SIG-M5 treated with dmso at 0.1 percent for 504 hours (cell line): ENCODE results near the gene VPS52.
"Not testable (repeated sequence)": the region's sequence is repeated elsewhere in the genome, so short reads cannot be mapped to it uniquely, and the experiment has no call there.

Source experiments
- DNase-seq: peaks from one replicate; lab custom pipeline; 2025; ENCODE audit not compliant: unreplicated experiment; lab: John Stamatoyannopoulos, UW

VPS52 gene

DNA sequence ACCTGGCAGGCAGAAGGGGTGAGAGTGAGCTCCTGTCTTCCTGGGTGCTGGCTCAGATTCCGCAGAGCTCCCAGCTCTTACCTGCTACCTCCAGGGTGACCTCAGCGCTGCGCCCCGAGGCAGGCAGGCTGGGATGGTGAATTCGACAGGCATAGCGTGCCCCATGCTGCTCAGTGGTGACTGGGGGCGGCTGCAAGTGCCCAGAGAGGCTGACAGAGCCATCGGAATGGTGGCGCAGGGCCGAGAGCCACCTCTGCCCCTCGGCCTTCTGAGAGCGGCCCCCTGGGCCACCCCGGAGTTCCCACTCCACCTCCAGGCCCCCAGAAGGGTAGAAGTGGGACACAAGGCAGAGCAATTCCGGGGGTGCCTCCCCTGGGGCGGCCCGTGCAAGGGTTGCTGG is 32.5 kb upstream of the VPS52 start:
- DNase-seq, result no peak

DNA sequence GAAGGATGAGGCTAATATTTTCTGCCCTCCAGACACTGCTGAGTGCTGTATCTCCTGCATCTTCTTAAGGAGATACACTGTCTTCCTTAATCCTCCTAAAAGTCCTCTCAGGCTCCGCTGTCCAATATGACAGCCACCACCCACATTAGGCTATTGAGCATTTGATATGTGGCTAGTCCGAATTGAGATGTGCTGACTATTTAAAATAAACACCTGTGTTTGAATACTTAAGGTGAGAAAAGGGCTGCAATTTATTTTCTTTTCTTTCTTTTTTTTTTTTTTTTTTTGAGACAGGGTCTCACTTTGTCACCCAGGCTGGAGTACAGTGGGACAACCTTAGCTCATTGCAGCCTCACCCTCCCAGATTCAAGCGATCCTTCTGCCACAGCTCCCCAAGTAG is 30.2 kb upstream of the VPS52 start:
- DNase-seq, result no peak

DNA sequence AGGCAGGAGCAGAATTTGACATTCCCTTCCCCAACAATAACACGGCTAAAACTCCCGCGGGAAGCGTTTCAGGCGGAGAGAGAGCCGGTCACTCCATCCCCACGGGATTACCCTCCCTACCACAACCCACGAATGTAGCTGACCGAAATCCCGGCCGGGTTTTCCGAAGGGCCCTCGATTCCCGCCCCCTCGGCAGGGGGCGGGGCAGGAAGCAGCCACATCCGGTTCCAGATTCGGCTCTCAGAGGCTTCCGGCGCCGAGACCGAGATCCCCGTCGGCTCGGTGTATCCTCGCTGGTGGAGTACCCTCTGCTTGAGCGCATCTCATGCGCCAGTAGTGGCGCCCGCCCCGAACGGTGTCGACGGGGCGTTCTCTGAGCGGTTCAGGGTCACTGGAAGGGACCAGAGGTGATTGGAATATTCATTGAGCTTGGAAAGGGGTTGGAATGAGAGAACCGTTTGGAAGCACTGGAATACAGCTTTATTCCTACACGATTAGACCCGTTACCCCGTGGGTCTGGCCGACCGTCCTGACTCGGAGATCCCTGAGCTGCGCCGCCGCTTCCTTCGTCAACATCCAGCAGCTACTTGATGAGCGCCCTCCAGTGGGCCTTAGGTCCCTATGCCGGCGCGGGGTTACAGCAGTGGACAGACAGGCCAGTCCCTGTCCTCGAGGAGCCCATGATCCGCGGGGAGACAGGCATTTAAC is 27.7 kb upstream of the VPS52 start:
- DNase-seq, result peak; percentile 82

DNA sequence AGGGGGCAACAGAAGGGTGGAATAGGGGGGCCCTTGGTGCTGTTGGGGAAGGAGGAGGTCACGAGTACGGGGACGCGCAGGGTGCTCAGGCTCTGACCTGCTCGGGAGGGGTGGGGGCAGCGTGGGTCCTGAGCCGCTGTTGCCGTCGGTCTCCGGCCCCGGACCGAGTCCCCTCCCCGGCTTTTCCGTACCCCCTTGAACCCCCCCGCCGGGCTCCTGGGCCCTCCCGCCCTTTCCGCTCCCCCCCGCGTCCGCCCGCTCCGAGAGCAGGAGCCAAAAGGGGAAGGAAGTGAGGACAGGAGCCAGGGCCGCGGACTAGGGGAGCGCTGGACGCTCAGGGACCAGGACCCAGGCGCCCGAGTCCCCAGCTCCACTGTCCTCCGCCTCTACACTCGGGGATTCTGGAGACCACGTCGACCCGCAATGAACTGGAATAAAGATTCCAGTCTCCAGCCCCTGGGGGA is 27.1 kb upstream of the VPS52 start, which contains the start of gene RGL2:
Gene RGL2, minus strand, starts transcription at position 170 of the 464 bp plus-strand sequence. CDS start 332 bp downstream, outside the sequence.
- peak; percentile 74 for DNase-seq

DNA sequence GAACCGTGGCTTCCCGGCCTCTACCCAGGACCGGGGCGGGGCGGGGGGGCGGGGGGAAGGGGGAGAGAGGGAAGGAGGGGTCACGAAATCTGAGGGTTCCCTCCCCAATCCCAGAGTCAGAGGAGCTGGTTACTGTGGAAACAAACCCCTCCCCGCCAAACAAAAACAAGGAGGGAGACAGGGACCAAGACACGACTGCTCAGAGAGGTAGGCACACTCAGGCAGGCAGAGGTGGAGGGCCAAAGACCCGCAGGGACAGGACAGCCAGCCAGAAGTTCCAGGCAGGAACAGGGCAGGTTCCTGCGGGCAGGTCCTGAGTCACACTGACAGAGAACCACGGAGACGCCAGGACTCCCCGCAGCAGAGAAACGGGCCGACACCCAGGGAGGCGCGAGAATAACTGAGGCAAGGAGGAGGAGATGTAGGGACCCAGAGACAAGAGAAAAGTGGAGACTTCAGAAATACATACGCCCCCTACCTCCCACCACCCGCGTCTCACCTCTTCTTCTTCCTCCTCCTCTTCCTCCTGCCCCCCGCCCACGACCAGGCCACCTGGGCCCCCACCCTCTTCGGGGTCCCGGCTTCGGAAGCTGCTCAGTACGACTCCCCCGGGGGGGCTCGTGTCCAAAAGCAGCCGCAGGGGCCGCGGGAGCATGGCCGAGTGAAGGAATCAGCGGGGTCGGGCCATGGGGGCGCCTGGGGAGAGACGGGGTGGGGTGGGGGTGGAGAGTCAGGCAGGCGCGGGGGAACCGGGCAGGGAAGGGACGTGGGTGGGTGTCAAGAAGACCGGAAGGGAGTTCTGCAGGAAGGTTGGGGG is 26.5 kb upstream of the VPS52 start:
- peak; percentile 74 for DNase-seq

DNA sequence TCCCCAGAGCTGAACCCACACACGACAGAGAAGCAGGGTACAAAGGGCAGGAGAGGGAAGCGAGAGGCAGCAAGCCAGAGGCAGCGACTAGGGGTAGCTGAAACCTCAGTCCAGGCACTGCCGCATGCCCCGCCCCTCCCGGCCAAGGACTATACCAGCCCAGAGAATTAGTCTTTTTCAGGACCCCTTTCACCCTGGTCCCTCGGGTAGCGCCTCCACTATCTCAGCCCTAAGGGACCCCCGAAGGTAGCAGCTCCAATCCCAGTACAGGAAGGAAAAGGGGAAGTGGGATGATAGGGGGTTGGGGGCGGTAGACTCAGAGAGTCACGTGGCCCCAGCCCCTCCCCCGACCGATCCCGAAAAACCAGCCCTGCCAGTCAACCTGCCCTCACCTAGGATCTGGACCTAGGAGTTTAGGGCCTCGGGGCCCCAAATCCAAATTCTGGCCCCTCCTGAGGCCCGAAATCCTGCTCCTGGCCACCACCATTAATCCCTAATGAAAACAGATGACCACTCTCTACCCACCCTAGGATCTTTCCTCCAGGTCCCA is 25.8 kb upstream of the VPS52 start:
- DNase-seq, result peak; percentile 49

DNA sequence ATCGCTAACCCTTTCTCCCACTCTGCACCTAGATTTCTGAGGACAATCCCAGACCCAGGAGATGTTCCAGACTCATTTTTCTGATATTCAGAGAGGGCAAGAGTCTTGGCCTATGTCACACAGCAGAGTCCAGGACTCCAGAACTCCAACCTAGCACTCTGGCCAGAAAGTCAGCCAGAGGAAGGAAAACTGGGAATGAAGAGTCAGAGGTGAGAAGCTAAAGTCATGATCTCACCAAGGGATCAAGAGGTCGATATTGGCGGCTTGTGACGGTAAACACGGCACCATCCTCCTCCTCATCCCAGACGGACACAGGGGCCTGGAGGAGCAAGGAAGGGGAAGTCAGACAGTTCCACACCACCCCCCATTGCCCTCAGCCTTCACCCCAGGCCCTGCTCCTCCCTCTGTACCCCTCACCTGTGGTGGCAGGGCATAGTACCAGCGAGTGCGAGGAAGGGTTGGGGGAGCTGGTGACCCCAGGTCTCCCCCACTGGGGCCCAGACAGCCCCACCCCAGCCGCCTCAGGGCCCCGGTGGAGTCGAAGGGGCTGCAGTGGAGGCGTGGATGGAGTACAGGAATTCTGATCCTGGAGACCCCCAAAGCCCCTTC is 25.2 kb upstream of the VPS52 start:
- no peak for DNase-seq

DNA sequence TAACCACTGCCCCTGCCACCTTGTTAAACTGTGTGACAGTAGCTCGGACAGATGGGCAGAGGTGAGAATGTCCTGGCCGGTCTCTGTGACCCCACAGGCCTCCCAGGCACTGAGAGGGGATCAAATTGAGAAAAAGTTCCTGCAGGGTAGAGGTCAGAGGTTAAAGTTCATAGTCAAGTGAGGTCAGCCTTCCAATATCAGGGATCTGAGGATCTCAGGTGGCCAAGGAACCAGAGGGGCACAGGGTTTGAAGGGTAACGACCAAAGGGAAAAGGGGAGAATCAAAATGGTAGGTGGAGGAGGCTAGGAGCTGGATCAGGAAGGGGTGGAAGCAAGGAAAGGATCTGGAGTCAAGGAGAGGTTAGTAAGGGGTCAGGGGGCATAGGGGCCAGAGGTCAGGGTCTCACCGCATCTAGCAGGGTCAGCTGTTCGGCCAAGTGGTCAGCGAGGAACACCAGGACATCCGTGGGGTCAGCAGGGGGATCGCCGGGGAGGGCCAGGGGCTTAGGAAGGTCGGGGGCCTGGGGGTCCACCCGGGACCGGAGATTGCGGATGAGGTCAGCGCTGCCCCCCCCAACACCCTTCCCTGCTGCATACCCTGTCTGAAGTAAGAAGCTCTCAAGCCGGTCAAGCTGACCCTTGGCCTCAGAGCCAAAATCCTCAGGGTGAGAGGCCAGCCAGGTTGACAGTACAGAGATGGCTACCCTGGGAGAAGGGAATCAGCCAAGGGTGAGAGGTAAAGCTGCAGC is 24.1 kb upstream of the VPS52 start:
- DNase-seq, result no peak

DNA sequence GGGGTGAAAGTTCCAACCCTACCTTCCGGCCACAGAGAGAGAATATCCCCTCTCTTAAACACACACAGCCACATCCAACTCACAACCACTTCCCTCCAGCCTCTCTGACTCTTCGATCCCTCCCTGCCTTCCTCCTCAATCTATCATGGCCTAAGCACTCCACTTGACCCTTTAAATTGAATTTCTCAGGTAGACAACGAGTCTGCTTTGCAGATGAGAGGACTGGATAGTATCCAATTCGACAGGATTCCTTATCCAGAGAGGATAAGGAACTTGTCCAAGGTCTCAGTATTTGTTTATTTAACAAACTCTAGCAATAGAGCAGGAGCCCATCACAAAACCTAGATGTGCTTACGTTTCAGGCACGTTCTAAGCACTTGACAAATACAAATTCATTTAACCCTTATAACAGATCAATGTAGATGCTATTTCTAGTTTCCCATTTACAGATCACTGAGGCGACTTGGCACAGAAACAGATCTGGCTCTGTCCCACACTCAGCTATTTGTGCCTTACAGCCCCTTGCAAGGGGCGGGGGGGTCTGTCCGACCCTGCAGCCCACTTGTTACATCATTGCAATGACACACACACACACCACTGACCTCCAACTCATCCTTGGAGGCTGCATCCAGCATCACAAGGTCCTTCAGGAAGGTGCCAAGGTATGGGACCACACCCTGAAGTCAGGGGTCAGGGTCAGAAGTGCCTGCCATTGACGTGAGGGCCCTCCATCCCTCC is 22.6 kb upstream of the VPS52 start:
- DNase-seq, result no peak

DNA sequence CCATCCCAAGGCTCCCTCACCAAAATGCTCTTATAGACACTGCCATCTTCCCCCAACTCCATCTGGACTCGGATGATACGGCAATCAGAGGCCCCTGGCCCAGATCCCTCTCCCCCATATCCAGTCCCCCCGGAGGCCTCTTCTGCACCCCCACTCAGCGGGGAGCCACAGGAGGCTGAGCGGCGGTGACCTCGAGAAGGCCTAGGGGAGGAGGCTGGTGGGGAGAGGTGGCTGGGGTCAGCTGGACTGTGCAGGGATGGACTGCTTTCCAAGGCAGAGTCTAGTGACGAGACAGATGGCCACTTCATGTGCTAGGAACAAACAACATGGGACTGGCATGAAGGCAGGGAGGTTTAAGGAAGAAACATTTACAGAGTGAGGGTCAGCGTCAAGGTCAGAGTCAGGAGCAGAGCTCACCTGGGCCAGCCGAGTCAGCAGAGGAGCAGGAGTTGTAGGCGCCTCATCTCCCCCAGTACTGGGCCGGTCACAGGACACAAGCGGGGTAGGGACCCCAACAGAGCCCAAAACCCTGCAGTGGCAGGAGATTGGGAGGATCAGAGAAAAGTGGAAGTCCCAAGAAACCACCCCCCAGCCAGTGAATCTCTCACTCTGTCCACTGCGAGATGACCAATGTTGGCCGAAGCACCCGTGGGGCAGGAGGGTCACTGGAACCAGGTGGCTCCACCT is 21.5 kb upstream of the VPS52 start:
- DNase-seq, result no peak

DNA sequence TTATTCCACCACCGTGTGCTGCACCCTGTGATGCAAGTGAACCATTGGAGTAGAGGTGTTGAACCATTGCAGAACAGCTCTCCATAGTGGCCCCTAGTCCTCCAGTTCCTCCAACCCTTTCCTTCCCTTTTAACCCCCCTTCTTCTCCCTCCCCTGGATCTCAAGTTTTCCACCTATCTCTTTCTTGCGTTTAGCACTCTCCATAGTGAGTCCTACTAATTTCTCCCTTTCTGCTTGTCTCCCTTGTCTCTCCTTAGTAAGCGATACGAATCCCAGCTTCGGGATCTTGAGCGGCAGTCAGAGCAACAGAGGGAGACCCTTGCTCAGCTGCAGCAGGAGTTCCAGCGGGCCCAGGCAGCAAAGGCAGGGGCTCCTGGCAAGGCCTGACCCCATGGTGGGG is 18.8 kb upstream of the VPS52 start:
- no peak for DNase-seq

DNA sequence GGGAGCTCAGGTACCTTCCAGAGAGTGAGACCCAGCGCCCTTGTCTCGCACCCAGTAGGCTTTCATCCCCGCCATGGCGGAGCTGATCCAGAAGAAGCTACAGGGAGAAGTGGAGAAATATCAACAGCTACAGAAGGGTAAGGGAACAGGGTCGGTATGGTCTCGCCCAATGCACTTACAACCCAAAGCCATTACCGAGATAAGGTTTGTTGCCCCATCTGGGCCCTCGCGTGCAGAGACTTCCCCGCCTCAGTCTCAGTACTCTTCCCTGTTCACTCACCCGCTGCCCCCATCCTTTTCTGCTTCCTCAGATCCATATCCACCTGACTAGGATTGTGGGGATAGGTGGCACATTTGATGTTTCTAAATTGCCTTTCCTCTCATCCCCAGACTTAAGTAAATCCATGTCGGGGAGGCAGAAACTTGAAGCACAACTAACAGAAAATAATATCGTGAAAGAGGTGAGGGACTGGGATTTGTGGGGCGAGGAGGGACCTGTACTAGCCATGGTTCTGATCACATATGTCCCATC is 18.2 kb upstream of the VPS52 start:
- no peak for DNase-seq

DNA sequence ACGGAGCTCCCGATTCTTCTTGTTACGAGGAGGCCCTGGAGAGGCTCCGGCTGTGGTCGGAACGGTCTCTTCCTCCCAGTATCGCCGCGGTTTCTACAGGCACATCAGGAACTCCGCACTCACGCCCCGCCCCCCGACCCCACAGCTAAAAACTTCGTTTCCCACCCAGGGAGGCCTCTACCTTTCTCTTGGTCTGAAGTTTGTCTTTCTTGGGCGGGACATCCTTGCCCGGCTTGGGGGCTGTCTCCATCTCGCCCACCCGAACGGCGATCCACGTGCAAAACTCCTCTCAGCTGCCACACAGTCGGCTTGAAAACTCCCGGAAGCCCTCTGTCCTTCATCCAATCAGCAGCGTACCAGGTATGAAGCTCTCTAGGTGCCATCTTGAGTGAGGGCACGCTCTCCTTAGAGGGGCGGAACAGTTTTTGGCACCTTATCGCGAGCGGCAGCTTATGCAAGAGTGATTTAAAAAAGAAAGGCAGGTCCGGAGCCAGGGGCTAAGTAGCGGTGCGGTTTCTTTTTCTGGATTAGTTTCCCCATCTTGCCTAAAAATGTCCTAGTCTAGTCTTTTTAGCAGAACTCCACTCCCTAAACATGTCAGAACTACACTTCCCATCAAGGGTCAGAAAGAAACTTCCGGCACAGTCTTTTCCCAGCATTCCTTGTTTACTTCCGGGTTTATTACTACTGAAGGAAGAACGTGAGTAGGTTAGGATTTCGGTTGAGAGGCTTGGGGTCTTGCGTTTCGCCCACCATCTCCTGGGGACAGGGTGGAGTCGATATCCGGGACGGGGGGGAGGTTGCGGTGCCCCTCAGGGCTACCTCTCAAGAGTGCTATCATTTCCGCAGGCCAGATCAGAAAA is 17.5 kb upstream of the VPS52 start, which contains the start of the genes PFDN6 and WDR46:
Gene PFDN6, plus strand, starts transcription at position 681 of the 863 bp plus-strand sequence. CDS start 256 bp downstream, outside the sequence.
Gene WDR46, minus strand, starts transcription at position 319 of the 863 bp plus-strand sequence. Its CDS starts 69 bp downstream, at position 250.
- peak; percentile 97 for DNase-seq

DNA sequence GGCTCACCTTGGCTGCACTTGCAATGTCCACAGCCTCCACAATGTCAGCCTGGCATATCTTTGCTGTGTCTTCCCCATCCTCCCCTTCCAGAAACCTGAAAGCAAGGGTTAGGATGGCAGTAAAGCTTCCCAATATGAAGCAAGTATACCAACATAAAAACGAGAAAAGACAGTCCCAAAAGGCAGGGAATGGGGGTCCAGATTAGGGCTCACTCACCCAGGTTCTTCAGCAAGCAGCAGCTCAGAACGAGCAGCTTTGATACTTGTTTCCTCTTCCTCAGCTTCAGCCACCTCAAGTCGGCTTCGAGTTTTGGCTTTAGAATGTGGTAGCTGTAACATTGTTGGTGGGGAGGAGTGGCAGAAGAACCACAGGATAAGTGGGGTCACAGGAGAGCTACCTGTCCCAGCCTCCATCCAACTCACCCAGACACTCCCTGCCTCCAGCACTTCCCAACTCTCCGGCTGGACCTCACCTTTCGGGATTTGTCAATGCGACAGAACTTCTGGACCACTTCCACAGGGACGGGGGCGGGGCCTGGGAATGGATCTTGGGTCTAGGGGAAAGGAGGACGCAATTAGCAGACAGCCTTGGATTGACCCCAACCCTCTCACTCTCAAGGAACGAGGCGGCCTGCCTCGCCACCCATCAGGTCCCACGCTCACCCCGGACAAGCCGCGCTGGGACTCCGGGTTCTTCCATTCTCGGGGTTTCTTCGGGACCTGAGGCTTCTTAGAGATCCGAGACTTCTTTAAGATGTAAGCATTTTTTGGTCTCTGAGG is 16.7 kb upstream of the VPS52 start:
- peak; percentile 11 for DNase-seq

DNA sequence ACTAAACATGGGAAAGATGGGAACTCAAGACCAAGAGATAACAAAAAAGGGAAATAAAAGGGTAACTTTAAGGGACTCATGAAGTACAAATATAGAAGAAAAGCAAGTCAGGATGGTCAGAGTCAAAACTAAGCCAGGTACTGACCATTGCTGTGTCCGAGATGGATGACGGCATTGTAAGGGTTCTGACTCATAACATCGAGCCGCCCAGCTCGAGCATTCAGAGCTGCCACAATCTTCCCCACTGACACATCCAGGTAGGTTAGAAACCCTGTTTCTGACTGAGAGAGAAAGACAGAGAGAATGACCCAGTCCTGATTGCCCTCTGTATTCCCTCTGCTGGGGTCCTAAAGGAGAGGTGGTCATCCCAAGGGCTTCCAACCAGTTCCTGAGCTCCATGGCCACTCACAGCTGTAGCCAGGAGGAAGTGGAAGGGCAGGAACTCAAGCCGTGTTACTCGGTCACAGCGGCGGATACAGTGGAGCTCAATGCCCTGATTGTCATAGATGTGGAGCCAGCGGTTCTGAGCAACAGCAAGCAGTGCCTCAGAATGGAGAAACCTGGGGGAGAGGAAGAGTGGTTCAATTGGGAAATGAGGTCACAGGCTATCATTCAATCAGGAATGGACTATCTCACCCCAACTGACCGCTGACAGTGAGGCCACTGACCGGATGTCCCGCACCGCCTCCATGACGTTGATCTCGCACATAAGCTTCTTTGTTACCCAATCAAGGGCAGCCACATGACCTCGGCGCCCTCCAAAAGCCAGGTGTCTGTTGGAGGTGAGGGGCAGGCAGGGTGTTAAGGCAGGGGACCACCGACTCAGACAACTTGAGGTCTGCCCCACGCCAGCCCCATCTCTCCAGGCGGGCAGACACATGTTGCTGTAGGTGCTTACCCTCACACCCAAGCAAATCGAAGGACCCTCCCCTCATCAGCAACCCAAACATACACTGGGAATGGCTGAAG is 15.6 kb upstream of the VPS52 start:
- no peak for DNase-seq

DNA sequence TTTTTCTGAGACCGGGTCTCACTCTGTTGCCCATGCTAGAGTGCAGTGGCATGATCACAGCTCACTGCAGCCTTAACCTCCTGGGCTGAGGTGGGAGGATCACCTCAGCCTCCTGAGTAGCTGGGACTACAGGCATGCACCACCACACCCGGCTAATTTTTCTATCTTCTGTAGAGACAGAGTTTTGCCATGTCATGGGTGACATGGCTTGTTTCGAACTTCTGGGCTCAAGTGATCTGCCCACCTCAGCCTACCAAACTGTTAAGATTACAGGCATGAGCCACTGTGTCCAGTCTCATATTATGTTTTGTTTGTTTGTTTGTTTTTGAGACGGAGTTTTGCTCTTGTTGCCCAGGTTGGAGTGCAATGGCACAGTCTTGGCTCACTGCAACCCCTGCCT is 13.5 kb upstream of the VPS52 start:
- DNase-seq, result not testable (repeated sequence)
